ENCODE data around the gene OR5P2. TPM values are rescaled to one million over a fixed set of nuclear protein-coding genes. Genes with fewer than 3 reads are reported as not detected.
"Not testable (repeated sequence)": the region's sequence is repeated elsewhere in the genome, so short reads cannot be mapped to it uniquely, and the experiment has no call there.

Gene OR5P2, protein sequence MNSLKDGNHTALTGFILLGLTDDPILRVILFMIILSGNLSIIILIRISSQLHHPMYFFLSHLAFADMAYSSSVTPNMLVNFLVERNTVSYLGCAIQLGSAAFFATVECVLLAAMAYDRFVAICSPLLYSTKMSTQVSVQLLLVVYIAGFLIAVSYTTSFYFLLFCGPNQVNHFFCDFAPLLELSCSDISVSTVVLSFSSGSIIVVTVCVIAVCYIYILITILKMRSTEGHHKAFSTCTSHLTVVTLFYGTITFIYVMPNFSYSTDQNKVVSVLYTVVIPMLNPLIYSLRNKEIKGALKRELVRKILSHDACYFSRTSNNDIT
- 0.16 and 0.37 TPM in 2 replicates for total RNA-seq (2014; rRNA removed; shearing (Covaris generic))

DNA sequence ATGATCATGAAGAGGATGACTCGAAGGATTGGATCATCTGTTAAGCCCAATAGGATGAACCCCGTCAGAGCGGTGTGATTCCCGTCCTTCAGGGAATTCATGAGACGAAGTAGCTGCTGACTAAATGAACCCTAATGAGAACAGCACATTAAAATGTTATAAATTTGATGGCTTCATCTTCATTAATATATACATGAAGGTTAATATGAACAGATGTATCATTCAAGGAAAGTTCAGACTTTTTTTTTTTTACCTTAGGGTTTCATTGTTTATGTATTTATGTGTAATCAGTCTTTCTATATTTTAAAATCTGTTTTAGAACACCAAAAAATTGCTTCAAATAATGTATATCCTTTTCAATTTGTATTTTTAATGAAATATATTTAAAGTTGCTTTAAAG lies at the start of gene OR5P2:
TSS of gene OR5P2 (minus strand) at position 101 of the 400 bp plus-strand sequence. CDS start at position 101, 0 bp downstream.
- Histone ChIP-seq H3K4me1 (replicated peaks) (no peaks in the 10 kb centered on the region), H3K27me3 (replicated peaks) (no peaks in the 10 kb centered on the region), H3K27ac (no peak within 1 kb of the TSS), H3K4me3 (no peak within 1 kb of the TSS), H3K9me3 (replicated peaks) (no peaks in the 10 kb centered on the region), H3K36me3 (no peaks in the 10 kb centered on the region)
- DNase-seq (ENCODE audit: low read depth in 1 of 2, low spot score in 2 of 2), result no peak

DNA sequence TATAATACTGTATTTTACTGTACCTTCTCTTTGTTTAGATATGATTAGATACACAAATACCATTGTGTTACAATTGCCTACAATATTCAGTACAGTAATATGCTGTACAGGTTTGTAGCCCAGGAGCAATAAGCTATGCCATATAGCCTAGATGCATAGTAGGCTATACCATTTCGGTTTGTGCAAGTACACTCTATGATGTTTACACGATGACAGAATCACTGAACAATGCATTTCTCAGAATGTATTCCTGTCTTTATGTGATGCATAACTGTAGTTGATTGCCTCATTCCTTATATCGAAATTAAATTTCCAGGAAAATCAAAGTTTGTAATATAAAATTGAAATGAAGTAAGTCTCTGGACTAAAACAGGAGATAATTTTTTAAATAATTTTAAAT lies 49.3 kb upstream of the OR5P2 start:
- Histone ChIP-seq H3K9me3 (replicated peaks) (no peaks in the 10 kb centered on the region), H3K27ac (no peak overlapping the region), H3K4me1 (replicated peaks) (no peaks in the 10 kb centered on the region), H3K36me3 (no peaks in the 10 kb centered on the region), H3K27me3 (replicated peaks) (no peaks in the 10 kb centered on the region), H3K4me3 (no peak overlapping the region)
- no peak for DNase-seq (ENCODE audit: low read depth in 1 of 2, low spot score in 2 of 2)

DNA sequence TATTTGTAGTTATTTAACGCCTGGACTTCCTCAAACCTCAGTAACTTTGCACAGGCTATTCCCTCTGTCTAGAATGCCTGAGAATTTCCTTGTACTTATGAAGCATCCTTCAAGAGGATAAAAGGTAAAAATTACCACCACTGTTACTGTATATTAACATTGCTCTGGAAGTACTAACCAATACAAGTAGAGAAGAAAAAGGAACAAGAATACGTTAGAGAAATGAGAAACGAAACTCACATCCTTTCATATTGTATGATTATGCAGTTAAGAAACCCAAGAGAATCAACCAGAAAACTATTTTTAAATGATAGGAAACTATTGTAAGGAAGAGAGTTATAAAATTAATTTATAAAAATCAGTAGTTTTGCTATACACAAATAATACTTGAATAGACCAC lies 48.2 kb upstream of the OR5P2 start:
- Histone ChIP-seq H3K27me3 (replicated peaks) (no peaks in the 10 kb centered on the region), H3K9me3 (replicated peaks) (no peaks in the 10 kb centered on the region), H3K4me1 (replicated peaks) (no peaks in the 10 kb centered on the region), H3K27ac (no peak overlapping the region), H3K4me3 (no peak overlapping the region), H3K36me3 (no peaks in the 10 kb centered on the region)
- no peak for DNase-seq (ENCODE audit: low read depth in 1 of 2, low spot score in 2 of 2)

DNA sequence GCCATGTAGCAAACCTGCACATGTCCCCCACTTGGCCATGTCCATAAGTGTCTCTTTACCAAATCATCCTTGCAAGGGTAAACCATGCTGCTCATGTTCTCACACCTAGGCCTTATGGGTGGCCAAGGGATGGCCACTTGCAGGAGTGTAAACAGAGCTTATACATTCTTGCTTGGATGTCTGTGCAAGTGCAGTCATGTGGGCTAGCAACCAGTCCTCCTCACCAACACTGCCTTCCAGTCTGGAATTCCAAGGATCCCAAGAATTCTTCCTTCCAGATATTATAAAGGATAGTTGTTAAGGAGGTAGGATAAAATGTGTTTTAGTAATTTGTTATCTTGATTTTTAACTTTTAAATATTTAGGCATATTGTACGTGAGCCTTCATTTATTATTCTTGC lies 47.8 kb upstream of the OR5P2 start:
- no peaks in the 10 kb centered on the region for H3K4me1 ChIP-seq (replicated peaks)
- no peaks in the 10 kb centered on the region for H3K36me3 ChIP-seq
- no peaks in the 10 kb centered on the region for H3K27me3 ChIP-seq (replicated peaks)
- DNase-seq (ENCODE audit: low read depth in 1 of 2, low spot score in 2 of 2), result no peak
- no peak overlapping the region for H3K4me3 ChIP-seq
- no peak overlapping the region for H3K27ac ChIP-seq
- H3K9me3 ChIP-seq (replicated peaks), result no peaks in the 10 kb centered on the region

DNA sequence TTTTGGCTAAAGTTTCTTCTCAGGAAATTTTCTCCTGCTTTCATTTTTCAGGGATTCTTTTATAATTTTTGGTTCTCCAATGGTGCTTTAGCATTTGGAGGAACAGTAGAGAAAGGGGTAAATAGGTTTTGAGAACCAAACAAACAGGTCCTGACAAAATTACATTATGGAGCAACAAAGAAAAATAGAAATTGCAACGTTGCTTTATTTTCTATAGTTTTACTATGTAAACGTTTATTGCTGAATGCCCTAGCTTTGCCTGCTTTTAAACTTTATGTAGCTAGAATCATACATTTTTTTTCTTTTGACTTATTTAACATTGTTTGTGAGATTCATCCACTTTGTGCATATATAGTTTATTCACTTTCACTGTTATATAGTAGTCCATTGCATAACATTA lies 43.8 kb upstream of the OR5P2 start:
- Histone ChIP-seq H3K4me1 (replicated peaks) (no peaks in the 10 kb centered on the region), H3K9me3 (replicated peaks) (no peaks in the 10 kb centered on the region), H3K4me3 (no peak overlapping the region), H3K27ac (no peak overlapping the region), H3K27me3 (replicated peaks) (no peaks in the 10 kb centered on the region), H3K36me3 (no peaks in the 10 kb centered on the region)
- no peak for DNase-seq (ENCODE audit: low read depth in 1 of 2, low spot score in 2 of 2)

DNA sequence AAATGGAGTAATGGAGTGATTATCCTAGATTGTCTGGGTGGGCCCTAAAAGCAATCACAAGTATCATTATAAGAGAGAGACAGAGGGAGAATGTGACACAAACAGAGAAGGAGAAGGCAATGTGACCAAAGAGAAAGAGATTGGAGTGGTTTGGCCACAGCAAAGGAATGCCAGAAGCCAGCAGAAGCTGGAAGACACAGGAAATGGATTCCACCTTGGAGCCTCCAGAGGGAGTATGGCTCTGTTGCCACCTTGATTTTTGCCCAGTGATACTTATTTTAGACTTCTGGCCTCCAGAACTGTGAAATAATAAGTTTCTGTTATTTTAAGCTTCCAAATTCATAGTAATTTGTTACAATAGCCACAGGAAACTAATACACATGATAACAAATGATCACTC lies 36.8 kb upstream of the OR5P2 start:
- H3K9me3 ChIP-seq (replicated peaks), result no peaks in the 10 kb centered on the region
- no peak overlapping the region for H3K27ac ChIP-seq
- no peaks in the 10 kb centered on the region for H3K4me1 ChIP-seq (replicated peaks)
- no peak overlapping the region for H3K4me3 ChIP-seq
- no peaks in the 10 kb centered on the region for H3K27me3 ChIP-seq (replicated peaks)
- H3K36me3 ChIP-seq, result no peaks in the 10 kb centered on the region
- DNase-seq (ENCODE audit: low read depth in 1 of 2, low spot score in 2 of 2), result no peak

DNA sequence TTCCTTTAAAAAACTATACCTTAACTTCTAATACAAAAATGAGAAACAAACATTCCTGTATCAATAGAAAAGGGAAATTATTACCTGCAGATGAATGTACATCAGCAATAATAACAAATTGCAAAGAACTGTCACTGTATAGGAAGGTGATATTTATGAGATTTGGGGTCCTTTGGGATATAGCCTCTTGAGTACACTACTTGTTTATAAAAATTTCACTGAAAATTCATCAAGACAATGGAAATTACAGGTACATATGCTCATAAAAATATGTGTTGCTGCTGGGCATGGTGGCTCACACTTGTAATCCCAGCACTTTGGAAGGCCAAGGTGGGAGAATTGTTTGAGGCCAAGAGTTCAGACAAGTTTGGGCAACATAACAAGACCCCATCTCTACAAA lies 34.0 kb upstream of the OR5P2 start, which contains the start of gene OR5P3:
TSS of gene OR5P3 (minus strand) at position 101 of the 400 bp plus-strand sequence.
- Histone ChIP-seq H3K27ac (no peak within 1 kb of the TSS), H3K27me3 (replicated peaks) (no peaks in the 10 kb centered on the region), H3K4me1 (replicated peaks) (no peaks in the 10 kb centered on the region), H3K36me3 (no peaks in the 10 kb centered on the region), H3K4me3 (no peak within 1 kb of the TSS), H3K9me3 (replicated peaks) (no peaks in the 10 kb centered on the region)
- DNase-seq (ENCODE audit: low read depth in 1 of 2, low spot score in 2 of 2), result no peak

DNA sequence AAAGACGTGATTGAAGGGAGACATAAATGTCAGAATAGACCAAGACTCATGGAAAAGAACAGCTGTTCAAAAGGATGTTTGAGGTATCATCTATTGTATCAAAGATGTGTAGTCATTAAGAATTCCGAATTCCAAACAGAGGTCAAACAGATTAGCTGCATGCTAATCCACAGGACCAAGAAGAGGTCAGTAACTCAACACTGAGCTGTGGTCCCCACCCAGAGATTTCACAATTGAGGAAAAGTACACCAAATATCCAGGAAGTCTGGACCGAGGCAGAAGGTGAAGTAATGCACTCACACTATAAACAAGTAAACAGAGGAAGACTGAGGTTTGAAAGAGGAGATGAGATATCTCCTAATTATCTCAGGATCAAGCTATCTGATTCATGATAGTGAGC lies 29.6 kb upstream of the OR5P2 start:
- Histone ChIP-seq H3K27ac (no peak overlapping the region), H3K4me1 (replicated peaks) (no peaks in the 10 kb centered on the region), H3K27me3 (replicated peaks) (no peaks in the 10 kb centered on the region), H3K36me3 (no peaks in the 10 kb centered on the region), H3K9me3 (replicated peaks) (no peaks in the 10 kb centered on the region), H3K4me3 (no peak overlapping the region)
- DNase-seq (ENCODE audit: low read depth in 1 of 2, low spot score in 2 of 2), result no peak

DNA sequence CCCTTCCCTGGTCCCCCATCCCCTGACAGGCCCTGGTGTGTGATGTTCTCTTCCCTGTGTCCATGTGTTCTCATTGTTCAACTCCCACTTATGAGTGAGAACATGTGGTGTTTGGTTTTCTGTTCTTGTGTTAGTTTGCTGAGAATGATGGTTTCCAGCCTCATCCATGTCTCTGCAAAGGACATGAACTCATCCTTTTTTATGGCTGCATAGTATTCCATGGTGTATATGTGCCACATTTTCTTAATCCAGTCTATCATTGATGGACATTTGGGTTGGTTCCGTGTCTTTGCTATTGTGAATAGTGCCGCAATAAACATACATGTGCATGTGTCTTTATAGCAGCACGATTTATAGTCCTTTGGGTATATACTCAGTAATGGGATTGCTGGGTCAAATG lies 23.7 kb upstream of the OR5P2 start:
- H3K4me3 ChIP-seq; H3K4me1 ChIP-seq (replicated peaks); DNase-seq (ENCODE audit: low read depth in 1 of 2, low spot score in 2 of 2); H3K9me3 ChIP-seq (replicated peaks); H3K36me3 ChIP-seq; H3K27ac ChIP-seq; H3K27me3 ChIP-seq (replicated peaks): not testable (repeated sequence)

DNA sequence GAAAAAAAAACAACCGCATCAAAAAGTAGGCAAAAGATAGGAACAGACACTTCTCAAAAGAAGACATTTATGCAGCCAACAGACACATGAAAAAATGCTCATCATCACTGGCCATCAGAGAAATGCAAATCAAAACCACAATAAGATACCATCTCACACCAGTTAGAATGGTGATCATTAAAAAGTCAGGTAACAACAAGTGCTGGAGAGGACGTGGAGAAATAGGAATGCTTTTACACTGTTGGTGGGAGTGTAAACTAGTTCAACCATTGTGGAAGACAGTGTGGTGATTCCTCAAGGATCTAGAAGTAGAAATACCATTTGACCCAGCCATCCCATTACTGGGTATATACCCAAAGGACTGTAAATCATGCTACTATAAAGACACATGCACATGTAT lies 18.2 kb upstream of the OR5P2 start:
- H3K9me3 ChIP-seq (replicated peaks); H3K27me3 ChIP-seq (replicated peaks); DNase-seq (ENCODE audit: low read depth in 1 of 2, low spot score in 2 of 2); H3K4me3 ChIP-seq; H3K27ac ChIP-seq; H3K36me3 ChIP-seq; H3K4me1 ChIP-seq (replicated peaks): not testable (repeated sequence)

DNA sequence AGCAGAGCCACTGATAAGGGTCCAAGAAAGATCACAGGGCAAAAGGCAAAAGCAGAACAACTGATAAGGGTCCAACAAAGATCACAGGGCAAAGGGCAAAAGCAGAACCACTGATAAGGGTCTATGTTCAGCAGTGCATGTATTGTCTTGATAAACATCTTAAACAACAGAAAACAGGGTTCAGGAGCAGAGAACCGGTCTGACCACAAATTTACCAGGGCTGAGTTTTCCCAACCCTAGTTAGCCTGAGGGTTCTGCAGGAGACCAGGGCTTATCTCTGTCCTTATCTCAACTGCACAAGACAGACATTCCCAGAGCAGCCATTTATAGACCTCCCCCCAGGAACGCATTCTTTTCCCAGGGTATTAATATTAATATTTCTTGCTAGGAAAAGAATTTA lies 13.6 kb upstream of the OR5P2 start:
- not testable (repeated sequence) for H3K9me3 ChIP-seq (replicated peaks); DNase-seq (ENCODE audit: low read depth in 1 of 2, low spot score in 2 of 2); H3K27ac ChIP-seq

DNA sequence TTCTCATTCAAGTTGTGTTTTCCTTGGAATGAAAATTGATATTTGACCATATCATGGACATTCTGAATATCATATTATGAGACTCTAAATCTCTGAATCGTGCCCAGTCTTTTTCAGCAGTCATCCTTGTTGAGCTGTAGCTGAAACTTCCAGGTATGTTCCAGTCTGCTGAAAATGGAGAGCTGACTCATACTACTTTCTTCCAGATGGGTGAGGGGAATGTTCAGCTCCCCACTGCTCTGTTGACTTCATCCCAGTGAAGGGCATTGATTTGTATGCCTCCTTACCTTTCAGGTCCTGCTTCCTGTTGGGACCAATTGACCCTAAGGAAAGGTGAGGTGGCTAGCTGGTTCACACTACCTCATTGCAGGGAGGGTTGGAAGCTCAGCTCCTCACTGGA lies 3.5 kb downstream of the OR5P2 start:
- Histone ChIP-seq H3K27me3 (replicated peaks) (no peaks in the 10 kb centered on the region), H3K4me3 (no peak overlapping the region), H3K4me1 (replicated peaks) (no peaks in the 10 kb centered on the region), H3K36me3 (no peaks in the 10 kb centered on the region), H3K27ac (no peak overlapping the region), H3K9me3 (replicated peaks) (no peaks in the 10 kb centered on the region)
- DNase-seq (ENCODE audit: low read depth in 1 of 2, low spot score in 2 of 2), result no peak

More for the DNA sequence above, 13.6 kb upstream of the OR5P2 start:
- not testable (repeated sequence) for H3K4me1 ChIP-seq (replicated peaks); H3K27me3 ChIP-seq (replicated peaks); H3K36me3 ChIP-seq; H3K4me3 ChIP-seq

DNA sequence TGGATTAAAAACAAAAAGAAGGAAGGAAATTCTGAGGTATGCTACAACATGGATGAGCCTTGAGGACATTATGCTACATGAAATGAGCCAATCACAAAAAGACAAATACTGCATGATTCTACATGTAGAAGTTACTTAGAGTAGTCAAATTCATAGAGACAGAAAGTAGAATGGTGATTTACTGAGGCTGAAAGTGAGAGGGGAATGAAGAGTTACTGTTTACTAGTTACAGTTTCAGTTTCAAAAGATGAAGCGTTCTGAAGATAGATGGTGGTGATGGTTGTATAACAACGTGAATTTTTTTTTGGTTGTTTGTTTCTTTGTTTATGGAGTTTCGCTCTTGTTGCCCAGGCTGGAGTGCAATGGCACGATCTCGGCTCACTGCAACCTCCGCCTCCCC lies 9.5 kb downstream of the OR5P2 start:
- H3K4me1 ChIP-seq (replicated peaks), result no peaks in the 10 kb centered on the region
- no peak overlapping the region for H3K4me3 ChIP-seq
- no peaks in the 10 kb centered on the region for H3K36me3 ChIP-seq
- H3K9me3 ChIP-seq (replicated peaks), result no peaks in the 10 kb centered on the region
- H3K27ac ChIP-seq, result no peak overlapping the region
- no peak for DNase-seq (ENCODE audit: low read depth in 1 of 2, low spot score in 2 of 2)
- H3K27me3 ChIP-seq (replicated peaks), result no peaks in the 10 kb centered on the region

DNA sequence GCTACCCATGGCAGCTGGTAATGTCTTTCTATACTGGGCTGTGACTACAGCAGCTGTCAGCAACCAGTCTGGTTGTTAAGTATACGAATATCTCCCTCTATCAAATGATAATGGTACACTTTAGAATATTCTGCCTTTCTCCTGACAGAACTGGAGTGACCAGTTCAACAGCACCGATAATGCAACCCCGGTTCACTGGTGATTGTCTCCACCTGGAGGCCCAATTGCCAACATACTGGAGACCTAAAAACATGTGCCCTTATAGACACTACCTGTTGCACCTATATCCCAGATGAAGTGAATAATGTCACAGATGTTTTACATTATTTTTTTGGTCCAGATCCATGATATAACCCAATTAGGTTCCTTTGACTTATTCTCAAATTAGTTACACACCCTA lies 21.1 kb downstream of the OR5P2 start:
- Histone ChIP-seq H3K4me1 (replicated peaks) (no peaks in the 10 kb centered on the region), H3K27ac (no peak overlapping the region)

DNA sequence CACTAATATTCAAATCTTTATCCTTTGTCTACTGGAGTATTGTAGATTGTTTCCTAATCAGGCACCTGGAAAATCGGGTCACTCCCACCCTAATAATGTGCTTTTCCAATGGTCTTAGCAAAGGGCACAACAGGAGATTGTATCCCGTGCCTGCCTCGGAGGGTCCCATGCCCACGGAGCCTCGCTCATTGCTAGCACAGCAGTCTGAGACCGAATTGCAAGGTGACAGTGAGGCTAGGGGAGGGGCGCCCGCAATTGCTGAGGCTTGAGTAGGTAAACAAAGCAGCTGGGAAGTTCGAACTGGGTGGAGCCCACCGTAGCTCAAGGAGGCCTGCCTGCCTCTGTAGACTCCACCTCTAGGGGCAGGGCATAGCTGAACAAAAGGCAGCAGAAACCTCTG lies 32.4 kb downstream of the OR5P2 start:
- not testable (repeated sequence) for DNase-seq (ENCODE audit: low read depth in 1 of 2, low spot score in 2 of 2); H3K4me3 ChIP-seq; H3K27me3 ChIP-seq (replicated peaks); H3K4me1 ChIP-seq (replicated peaks); H3K9me3 ChIP-seq (replicated peaks); H3K36me3 ChIP-seq; H3K27ac ChIP-seq

More for the DNA sequence above, 21.1 kb downstream of the OR5P2 start:
- no peaks in the 10 kb centered on the region for H3K27me3 ChIP-seq (replicated peaks)
- H3K4me3 ChIP-seq, result no peak overlapping the region
- no peak for DNase-seq (ENCODE audit: low read depth in 1 of 2, low spot score in 2 of 2)
- no peaks in the 10 kb centered on the region for H3K9me3 ChIP-seq (replicated peaks)
- H3K36me3 ChIP-seq, result no peaks in the 10 kb centered on the region
